ENCODE measurements around the gene CINP. TPM values are rescaled to one million over a fixed set of nuclear protein-coding genes. Genes with fewer than 3 reads are reported as not detected.

Gene CINP
- total RNA-seq, 6 experiments from 2014 or later, result 58.9 to 65.7 (median 62.4) TPM

GRCh38 chr14:102320671-102321455 is 41.8 kb downstream of the CINP start:
- Mint-ChIP-seq H3K27me3 (ENCODE audit: insufficient read depth) (peaks cover 7% of the 10 kb centered on the region), H3K36me3 (ENCODE audit: low read depth) (peaks cover under 1% of the 10 kb centered on the region; the same call in 1 of the 2 replicates), H3K27ac (peak overlapping the region; percentile 88; the same call in 1 of the 2 replicates), H3K9me3 (no peaks in the 10 kb centered on the region), H3K4me1 (ENCODE audit: low read depth) (peaks cover 47% of the 10 kb centered on the region), H3K4me3 (peak overlapping the region; percentile 94)
- DNase-seq, result no peak
- TF ChIP-seq CTCF (IDR thresholded peaks at IDR 0.05), result no peak

DNA sequence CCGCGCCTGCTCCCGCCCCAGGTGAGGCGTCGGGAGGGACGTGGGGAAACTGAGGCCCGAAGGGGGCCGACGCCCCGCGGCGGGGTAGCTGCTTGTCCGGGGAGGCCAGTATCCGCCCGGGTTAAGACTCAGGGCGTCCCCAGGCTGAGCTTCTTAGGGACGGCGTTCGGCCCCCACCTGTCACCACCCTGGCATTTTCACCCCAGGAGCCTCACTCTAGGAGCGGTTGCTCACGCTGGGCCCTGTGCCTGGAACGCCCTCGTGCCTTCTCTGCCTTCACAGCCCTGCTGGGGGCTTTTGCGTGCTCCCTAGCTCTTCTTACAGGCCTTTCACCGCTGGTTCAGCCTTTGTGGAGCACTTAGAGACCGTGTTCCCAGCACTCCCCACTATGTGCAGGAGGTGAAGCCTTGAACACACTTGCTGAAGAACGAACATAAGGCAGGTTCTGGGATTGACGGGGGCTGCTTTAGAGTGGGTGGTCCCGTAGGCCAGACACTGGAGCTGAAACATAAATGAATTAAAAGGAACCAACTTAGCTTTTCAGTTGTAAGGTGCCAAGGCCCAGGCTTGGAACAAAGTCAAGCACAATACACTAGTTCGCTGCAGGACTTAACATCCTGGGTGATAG is 42.5 kb downstream of the CINP start:
- no peaks in the 10 kb centered on the region for H3K9me3 Mint-ChIP-seq
- H3K4me3 Mint-ChIP-seq, result peak overlapping the region; percentile 94
- H3K4me1 Mint-ChIP-seq (ENCODE audit: low read depth), result peaks cover 54% of the 10 kb centered on the region
- peaks cover 7% of the 10 kb centered on the region for H3K27me3 Mint-ChIP-seq (ENCODE audit: insufficient read depth)
- DNase-seq, result peak; percentile 33
- TF ChIP-seq CTCF (IDR thresholded peaks at IDR 0.05), result no peak
- peak overlapping the region; percentile 88 for H3K27ac Mint-ChIP-seq
- H3K36me3 Mint-ChIP-seq (ENCODE audit: low read depth), result no peaks in the 10 kb centered on the region

- peak; percentile 85 for DNase-seq
- H3K4me3 Mint-ChIP-seq, result peak within 1 kb of the TSS; percentile 98
- H3K4me1 Mint-ChIP-seq (ENCODE audit: low read depth), result peaks cover 60% of the 10 kb centered on the region
- H3K27ac Mint-ChIP-seq, result peak within 1 kb of the TSS; percentile 98
- H3K36me3 Mint-ChIP-seq (ENCODE audit: low read depth), result no peaks in the 10 kb centered on the region
- TF ChIP-seq CTCF (IDR thresholded peaks at IDR 0.05), result no peak
- no peaks in the 10 kb centered on the region for H3K9me3 Mint-ChIP-seq
- peaks cover 7% of the 10 kb centered on the region for H3K27me3 Mint-ChIP-seq (ENCODE audit: insufficient read depth)
These were observed 43.2 kb downstream of the CINP start, which contains the start of gene ZNF839 for GRCh38 chr14:102319351-102320032. TSS of gene ZNF839 (plus strand) at chr14:102319746. CDS start at chr14:102319766, 20 bp downstream.

DNA sequence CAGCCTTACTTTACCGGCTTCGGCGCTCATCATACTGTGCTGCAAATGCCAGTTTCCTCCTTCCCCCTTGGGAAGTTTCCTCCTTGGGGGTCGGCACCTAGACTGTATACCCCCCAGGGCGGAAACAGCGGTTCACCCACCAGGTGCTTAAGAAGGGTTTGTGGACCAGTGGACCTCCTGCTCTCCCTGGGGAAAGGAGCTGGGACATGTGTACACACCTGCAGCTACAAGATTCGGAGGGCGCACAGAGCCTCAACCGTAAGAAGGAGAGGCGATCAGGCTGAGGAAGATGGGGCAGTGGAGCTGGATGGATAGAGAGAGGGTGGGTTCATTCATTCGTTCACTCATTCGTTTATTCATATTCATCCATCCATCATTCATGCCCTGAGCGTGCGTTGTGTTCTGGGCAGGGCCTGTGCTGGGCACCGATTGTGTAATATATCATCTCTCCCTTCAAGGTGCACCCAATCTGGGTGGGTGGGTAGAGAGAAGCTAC is 43.9 kb downstream of the CINP start:
- no peak for TF ChIP-seq CTCF (IDR thresholded peaks at IDR 0.05)
- no peak for DNase-seq
- Mint-ChIP-seq H3K36me3 (ENCODE audit: low read depth) (no peaks in the 10 kb centered on the region), H3K9me3 (no peaks in the 10 kb centered on the region), H3K4me1 (ENCODE audit: low read depth) (peaks cover 67% of the 10 kb centered on the region), H3K27me3 (ENCODE audit: insufficient read depth) (peaks cover 7% of the 10 kb centered on the region), H3K4me3 (peak overlapping the region; percentile 98), H3K27ac (peak overlapping the region; percentile 98)

- DNase-seq, result no peak
- Mint-ChIP-seq H3K36me3 (ENCODE audit: low read depth) (no peaks in the 10 kb centered on the region), H3K27me3 (ENCODE audit: insufficient read depth) (peaks cover 9% of the 10 kb centered on the region), H3K4me1 (ENCODE audit: low read depth) (peaks cover 64% of the 10 kb centered on the region), H3K9me3 (no peaks in the 10 kb centered on the region), H3K4me3 (peak overlapping the region; percentile 98), H3K27ac (peak overlapping the region; percentile 91)
- no peak for TF ChIP-seq CTCF (IDR thresholded peaks at IDR 0.05)
These were observed 45.0 kb downstream of the CINP start for GRCh38 chr14:102317564-102318248.

All from HFFc6 (cell line).